ENCODE results near the gene MLH3. TPM values are rescaled to one million over a fixed set of nuclear protein-coding genes. Genes with fewer than 3 reads are reported as not detected.

MLH3 gene
- total and polyA plus RNA-seq, 2 of the 13 experiments (the other 11 are each of a cell fraction or from before 2014, with no cell fraction given) = 14.4 to 24.8 TPM

- no peak for TF ChIP-seq ATAD3A (CRISPR knock-in tag; IDR thresholded peaks at IDR 0.05)
- TF ChIP-seq ZNF703 (CRISPR knock-in tag; IDR thresholded peaks at IDR 0.05; ENCODE audit: borderline replicate concordance) = 0 out of 2 replicates have a peak, but pooled peaks have one; percentile 60
- TF ChIP-seq RARA (CRISPR knock-in tag; IDR thresholded peaks at IDR 0.05) = peak; percentile 25; the same call in 1 of the 2 replicates
- TF ChIP-seq CC2D1A (CRISPR knock-in tag; IDR thresholded peaks at IDR 0.05) = no peak
- TF ChIP-seq ARHGAP35 (CRISPR knock-in tag; IDR thresholded peaks at IDR 0.05; ENCODE audit: borderline replicate concordance) = 0 out of 2 replicates have a peak, but pooled peaks have one; percentile 44
- TF ChIP-seq SP5 (CRISPR knock-in tag; IDR thresholded peaks at IDR 0.05; ENCODE audit: borderline replicate concordance, low read depth) = no peak
- no peak for TF ChIP-seq ZNF644 (CRISPR knock-in tag; IDR thresholded peaks at IDR 0.05; ENCODE audit: low read depth)
- TF ChIP-seq PHF21A (CRISPR knock-in tag; IDR thresholded peaks at IDR 0.05) = no peak
- no peak for TF ChIP-seq ZNF496 (CRISPR knock-in tag; IDR thresholded peaks at IDR 0.05; ENCODE audit: insufficient replicate concordance)
- TF ChIP-seq ZBTB7B (CRISPR knock-in tag; IDR thresholded peaks at IDR 0.05) = 0 out of 2 replicates have a peak, but pooled peaks have one; percentile 24
- 0 out of 2 replicates have a peak, but pooled peaks have one; percentile 51 for TF ChIP-seq ZFYVE20 (CRISPR knock-in tag; IDR thresholded peaks at IDR 0.05; ENCODE audit: borderline replicate concordance, low read depth)
- TF ChIP-seq ZNF543 (CRISPR knock-in tag; IDR thresholded peaks at IDR 0.05) = peak; percentile 29; the same call in 1 of the 2 replicates
- TF ChIP-seq RNF2 (conservative IDR thresholded peaks at IDR 0.05; ENCODE audit: low read depth) = peak; percentile 83; the same call in 1 of the 2 replicates
- TF ChIP-seq ZBTB7A (CRISPR knock-in tag; IDR thresholded peaks at IDR 0.05) = no peak
- TF ChIP-seq ZNF816 (CRISPR knock-in tag; IDR thresholded peaks at IDR 0.05; ENCODE audit: borderline replicate concordance) = 0 out of 2 replicates have a peak, but pooled peaks have one; percentile 19
- TF ChIP-seq SALL1 (CRISPR knock-in tag; IDR thresholded peaks at IDR 0.05) = peak; percentile 89
- TF ChIP-seq CBX2 (IDR thresholded peaks at IDR 0.05; ENCODE audit: low read depth, low read length) = no peak
- 0 out of 2 replicates have a peak, but pooled peaks have one; percentile 75 for TF ChIP-seq CBX2 (CRISPR knock-in tag; IDR thresholded peaks at IDR 0.05; ENCODE audit: low read depth)
- TF ChIP-seq SNRNP70 (IDR thresholded peaks at IDR 0.05; ENCODE audit: low read depth, low read length) = no peak
- TF ChIP-seq EP300 (IDR thresholded peaks at IDR 0.05; ENCODE audit: low read depth in 2 of 2, low read length in 2 of 2) = peak in 1 of 2 experiments; percentile 31; a peak in 1 of 4 replicates
- TF ChIP-seq EP300 (CRISPR knock-in tag; IDR thresholded peaks at IDR 0.05; ENCODE audit: borderline replicate concordance) = no peak
- TF ChIP-seq, protein P1, sequence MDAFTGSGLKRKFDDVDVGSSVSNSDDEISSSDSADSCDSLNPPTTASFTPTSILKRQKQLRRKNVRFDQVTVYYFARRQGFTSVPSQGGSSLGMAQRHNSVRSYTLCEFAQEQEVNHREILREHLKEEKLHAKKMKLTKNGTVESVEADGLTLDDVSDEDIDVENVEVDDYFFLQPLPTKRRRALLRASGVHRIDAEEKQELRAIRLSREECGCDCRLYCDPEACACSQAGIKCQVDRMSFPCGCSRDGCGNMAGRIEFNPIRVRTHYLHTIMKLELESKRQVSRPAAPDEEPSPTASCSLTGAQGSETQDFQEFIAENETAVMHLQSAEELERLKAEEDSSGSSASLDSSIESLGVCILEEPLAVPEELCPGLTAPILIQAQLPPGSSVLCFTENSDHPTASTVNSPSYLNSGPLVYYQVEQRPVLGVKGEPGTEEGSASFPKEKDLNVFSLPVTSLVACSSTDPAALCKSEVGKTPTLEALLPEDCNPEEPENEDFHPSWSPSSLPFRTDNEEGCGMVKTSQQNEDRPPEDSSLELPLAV (CRISPR knock-in tag; conservative IDR thresholded peaks at IDR 0.05; ENCODE audit: low read depth) = no peak
- no peak for TF ChIP-seq CENPX (CRISPR knock-in tag; IDR thresholded peaks at IDR 0.05)
- no peak for TF ChIP-seq ZNF292 (CRISPR knock-in tag; IDR thresholded peaks at IDR 0.05; ENCODE audit: borderline replicate concordance, low read depth)
- TF ChIP-seq HMG20A (CRISPR knock-in tag; IDR thresholded peaks at IDR 0.05; ENCODE audit: borderline replicate concordance) = no peak
- TF ChIP-seq BORCS8-MEF2B (CRISPR knock-in tag; IDR thresholded peaks at IDR 0.05) = no peak; the same call in none of the 2 replicates
- no peak for TF ChIP-seq THRA (CRISPR knock-in tag; IDR thresholded peaks at IDR 0.05; ENCODE audit: borderline replicate concordance)
- TF ChIP-seq RCOR2 (CRISPR knock-in tag; IDR thresholded peaks at IDR 0.05) = 0 out of 2 replicates have a peak, but pooled peaks have one; percentile 29
- peak; percentile 88 for TF ChIP-seq ZNF441 (CRISPR knock-in tag; IDR thresholded peaks at IDR 0.05; ENCODE audit: borderline replicate concordance)
Observed at GRCh38 chr14:75050852-75051555, at the start of gene MLH3 (continued).

All from HepG2 (cell line).